H1 (cell line): ENCODE results near the gene PTPA. TPM values are rescaled to one million over a fixed set of nuclear protein-coding genes. Genes with fewer than 3 reads are reported as not detected.

ENCODE experiments used
- CTCF ChIA-PET: fragments of 300-600 bp; sonication (Branson Sonifier 250); formaldehyde crosslinking; loops from one replicate; lab custom pipeline; 2021; ENCODE audit not compliant: partially characterized antibody; lab: Charles Lee
- POLR2A ChIA-PET: fragments of 300-600 bp; sonication (Branson Sonifier 250); formaldehyde crosslinking; loops from one replicate; lab custom pipeline; 2021; ENCODE audit warnings: inconsistent platforms; ENCODE audit not compliant: partially characterized antibody; lab: Charles Lee
- DNase-seq, 2 experiments: peaks; one replicate each; pipeline versions ENCODE4 v3.0.0 to v3.0.0-alpha.2; 2010 to 2022; ENCODE audit warnings: low spot score in 2 of 2, low read depth in 1 of 2, mixed read lengths in 1 of 2
- FAIRE-seq: peaks from 2 replicates; lab custom pipeline; 2011; peaks lifted over from hg19 to GRCh38; lab: Jason Lieb, UNC
- H2AFZ ChIP-seq: 2 replicates; pipeline ENCODE4 v1.8.1; 2012; ENCODE audit warnings: low read length, inconsistent platforms
- H2AK5ac ChIP-seq: 2 replicates; pipeline ENCODE4 v1.6.1; 2013; ENCODE audit warnings: low read depth, low read length
- H2BK120ac ChIP-seq: replicated peaks from 2 replicates; pipeline ENCODE3; 2013; ENCODE audit warnings: low read depth, low read length, inconsistent platforms
- H2BK12ac ChIP-seq: 2 replicates; pipeline ENCODE4 v1.6.1; 2013; ENCODE audit warnings: low read depth, low read length
- H2BK15ac ChIP-seq: 2 replicates; pipeline ENCODE4 v1.6.1; 2013; ENCODE audit warnings: low read length
- H2BK20ac ChIP-seq: 2 replicates; pipeline ENCODE4 v1.6.1; 2013; ENCODE audit warnings: low read length
- H2BK5ac ChIP-seq: 2 replicates; pipeline ENCODE4 v1.6.1; 2013; ENCODE audit warnings: low read depth, low read length
- H3K14ac ChIP-seq: 2 replicates; pipeline ENCODE4 v1.6.1; 2013; ENCODE audit warnings: inconsistent platforms; ENCODE audit not compliant: insufficient read length
- H3K18ac ChIP-seq: 2 replicates; pipeline ENCODE4 v1.6.1; 2013; ENCODE audit warnings: low read length; ENCODE audit errors: extremely low read depth
- H3K23ac ChIP-seq: 2 replicates; pipeline ENCODE4 v1.6.1; 2013; ENCODE audit warnings: inconsistent platforms; ENCODE audit not compliant: insufficient read length
- H3K23me2 ChIP-seq: 2 replicates; pipeline ENCODE4 v1.6.1; 2013; ENCODE audit warnings: low read depth, low read length
- H3K27ac ChIP-seq: 2 replicates; pipeline ENCODE4 v1.6.1; 2011; ENCODE audit warnings: low read depth, low read length, inconsistent platforms
- H3K27me3 ChIP-seq, 4 experiments: replicated peaks in 1 of 4; 1 replicate in 1 of 4; 2 replicates in 3 of 4; pipeline versions ENCODE4 v1.6.1 to v1.8.1; 2011 to 2013; ENCODE audit warnings: low read length in 3 of 4, mild to moderate bottlenecking in 3 of 4, inconsistent platforms in 2 of 4, mixed read lengths in 2 of 4, moderate library complexity in 1 of 4; ENCODE audit not compliant: control insufficient read depth in 3 of 4, insufficient read depth in 3 of 4; ENCODE audit errors: extremely low read depth in 1 of 4
- H3K36me3 ChIP-seq, 4 experiments: 2 replicates each; pipeline versions ENCODE4 v1.6.1 to v1.8.1; 2011 to 2013; ENCODE audit warnings: mild to moderate bottlenecking in 4 of 4, low read length in 3 of 4, moderate library complexity in 2 of 4, control low read depth in 1 of 4, inconsistent platforms in 1 of 4; ENCODE audit not compliant: insufficient read depth in 4 of 4, control insufficient read depth in 2 of 4
- H3K4ac ChIP-seq: replicated peaks from 2 replicates; pipeline ENCODE3; 2013; ENCODE audit warnings: low read length, low read depth, mixed read lengths, inconsistent platforms; ENCODE audit not compliant: insufficient read length
- H3K4me1 ChIP-seq, 4 experiments: replicated peaks in 1 of 4; 1 replicate in 1 of 4; 2 replicates in 3 of 4; pipeline versions ENCODE4 v1.6.1 to v1.8.1; 2011 to 2013; ENCODE audit warnings: low read length in 3 of 4, inconsistent platforms in 2 of 4, mixed read lengths in 1 of 4; ENCODE audit not compliant: insufficient read depth in 4 of 4, control insufficient read depth in 3 of 4
- H3K4me2 ChIP-seq, 2 experiments: 2 replicates each; pipeline versions ENCODE4 v1.6.1 to v1.8.1; 2011 to 2013; ENCODE audit warnings: low read depth in 2 of 2, low read length in 2 of 2, control low read depth in 1 of 2, inconsistent platforms in 1 of 2, mild to moderate bottlenecking in 1 of 2; ENCODE audit not compliant: insufficient read depth in 1 of 2
- H3K4me3 ChIP-seq, 4 experiments: fragments of 200-600, 300-600 bp in 1 of 4; sonication (generic), shearing (Covaris generic), sonication (Bioruptor Twin) in 1 of 4; 2 replicates each; pipeline versions ENCODE4 v1.5.1 to v1.8.1; 2011 to 2016; ENCODE audit warnings: low read length in 4 of 4, low read depth in 3 of 4, control low read depth in 2 of 4, inconsistent platforms in 2 of 4, mild to moderate bottlenecking in 2 of 4, mixed read lengths in 1 of 4, moderate library complexity in 1 of 4; ENCODE audit not compliant: insufficient read depth in 2 of 4; ENCODE audit errors: extremely low read depth in 1 of 4
- H3K56ac ChIP-seq: replicated peaks from 2 replicates; pipeline ENCODE3; 2013; ENCODE audit warnings: low read depth, mild to moderate bottlenecking, mixed read lengths, low read length, inconsistent platforms; ENCODE audit not compliant: insufficient read length
- H3K79me1 ChIP-seq: 2 replicates; pipeline ENCODE4 v1.6.1; 2013; ENCODE audit warnings: low read depth, low read length, control low read depth
- H3K79me2 ChIP-seq, 2 experiments: 2 replicates each; pipeline versions ENCODE4 v1.6.1 to v1.8.1; 2012 to 2013; ENCODE audit warnings: low read length in 2 of 2, mild to moderate bottlenecking in 2 of 2, inconsistent platforms in 1 of 2; ENCODE audit not compliant: insufficient read depth in 2 of 2, control insufficient read depth in 1 of 2
- H3K9ac ChIP-seq, 4 experiments: replicated peaks in 1 of 4; 1 replicate in 1 of 4; 2 replicates in 3 of 4; pipeline versions ENCODE4 v1.6.1 to v1.8.1; 2011 to 2013; ENCODE audit warnings: low read depth in 3 of 4, low read length in 3 of 4, control low read depth in 2 of 4, mild to moderate bottlenecking in 2 of 4, moderate library complexity in 2 of 4, inconsistent platforms in 1 of 4; ENCODE audit errors: extremely low read depth in 1 of 4
- H3K9me3 ChIP-seq, 2 experiments: 2 replicates each; pipeline versions ENCODE4 v1.6.1 to v1.8.1; 2012 to 2013; ENCODE audit warnings: mild to moderate bottlenecking in 2 of 2, moderate library complexity in 2 of 2, control low read depth in 1 of 2, inconsistent platforms in 1 of 2, low read depth in 1 of 2, low read length in 1 of 2, mixed read lengths in 1 of 2; ENCODE audit not compliant: insufficient read depth in 2 of 2
- H4K20me1 ChIP-seq, 2 experiments: replicated peaks in 1 of 2; 2 replicates each; pipeline versions ENCODE3 to v1.8.1; 2011 to 2013; ENCODE audit warnings: inconsistent platforms in 2 of 2, low read length in 2 of 2, mild to moderate bottlenecking in 1 of 2; ENCODE audit not compliant: insufficient read depth in 2 of 2, control insufficient read depth in 1 of 2
- H4K5ac ChIP-seq: 2 replicates; pipeline ENCODE4 v1.6.1; 2013; ENCODE audit warnings: low read length, low read depth, mixed read lengths, inconsistent platforms; ENCODE audit not compliant: insufficient read length
- H4K8ac ChIP-seq: 2 replicates; pipeline ENCODE4 v1.8.0; 2013; ENCODE audit warnings: mild to moderate bottlenecking, moderate library complexity, low read length, inconsistent platforms; ENCODE audit not compliant: insufficient read depth; ENCODE audit errors: extremely low read depth
- H4K91ac ChIP-seq: replicated peaks from 2 replicates; pipeline ENCODE3; 2013; ENCODE audit warnings: low read length, mixed read lengths, inconsistent platforms; ENCODE audit not compliant: insufficient read length
- BRCA1 ChIP-seq: IDR thresholded peaks from 2 replicates; pipeline ENCODE4 v1.6.1; 2012; ENCODE audit warnings: low read depth, low read length, improper control_type of control experiment
- EGR1 ChIP-seq: IDR thresholded peaks from 2 replicates; pipeline ENCODE4 v1.6.1; 2011; ENCODE audit warnings: low read depth, low read length, borderline replicate concordance
- SP1 ChIP-seq: IDR thresholded peaks from 2 replicates; pipeline ENCODE4 v1.6.1; 2011; ENCODE audit warnings: low read depth, low read length
- WGBS, 2 experiments: shearing (Covaris generic) in 1 of 2; methylation state at CpG; one replicate each; pipeline versions ENCODE4 v1.1.6 to v1.1.7; 2013 to 2015; ENCODE audit warnings: low lambda C conversion rate in 2 of 2, mixed read lengths in 2 of 2, inconsistent platforms in 1 of 2, low coverage in 1 of 2, missing lambda C conversion rate in 1 of 2; ENCODE audit not compliant: insufficient replicate concordance in 2 of 2, insufficient coverage in 1 of 2, insufficient read length in 1 of 2; ENCODE audit errors: extremely low coverage in 1 of 2, missing lambda C conversion rate in 1 of 2; 5-methylcytosine and 5-hydroxymethylcytosine counted together
- polyA plus RNA-seq, 7 experiments: library from polyadenylated mRNA; depleted of rRNA in 3 of 7; stranded (reverse) in 5 of 7; unstranded in 2 of 7; fragments of >200 nt in 5 of 7; fragments of 200-250 nt in 2 of 7; gene quantifications; 1 replicate in 5 of 7; 2 replicates in 1 of 7; 4 replicates in 1 of 7; pipeline versions ENCODE4 v1.2.1 to v1.2.3, GENCODE V29; 2011 to 2013; ENCODE audit warnings: missing spikeins in 2 of 7, mixed read lengths in 2 of 7
- total RNA-seq: library from RNA; stranded (reverse); fragmentation: NEBNext Ultra II Directional; extraction: Animal tissue kit (Norgen Biotek cat#: 25700); gene quantifications from 2 replicates; pipeline ENCODE4 v1.2.1, GENCODE V29; 2021

PTPA gene
- total and polyA plus RNA-seq, 2 of the 8 experiments (the other 6 are each of a cell fraction or from before 2014, with no cell fraction given), result 114 to 145 TPM

GRCh38 chr9:129154866-129155477, 43.8 kb downstream of the PTPA start:
- POLR2A ChIA-PET, result interaction anchor here (0.8 to 6.6 kb wide), 2 partner anchors 9 to 13 kb away, joined by 4 to 37 read pairs; no protein-coding TSS in a partner anchor
- Histone ChIP-seq H3K4ac (no peak overlapping the region), H2BK15ac (no peak overlapping the region), H3K79me1 (peaks cover 2% of the 10 kb centered on the region; the same call in 1 of the 2 replicates), H3K4me2 (no peak overlapping the region), H3K36me3 (peaks cover 0 to 9% (median 3%) of the 10 kb centered on the region in 4 experiments; a peak in 4 of 8 replicates), H3K4me3 (no peak overlapping the region), H4K5ac (no peak overlapping the region), H2AK5ac (no peak overlapping the region), H3K23ac (no peak overlapping the region), H2BK12ac (no peak overlapping the region), H2BK120ac (no peak overlapping the region), H2BK5ac (no peak overlapping the region), H3K4me1 (no peaks in the 10 kb centered on the region), H2AFZ (no peak overlapping the region), H3K9me3 (no peaks in the 10 kb centered on the region), H3K56ac (no peak overlapping the region), H3K14ac (no peak overlapping the region), H4K20me1 (peaks cover 0 to 8% of the 10 kb centered on the region in 2 experiments), H3K27me3 (no peaks in the 10 kb centered on the region; a peak in 1 of 7 replicates), H3K79me2 (no peaks in the 10 kb centered on the region), H4K91ac (no peak overlapping the region), H4K8ac (no peak overlapping the region; the same call in none of the 2 replicates), H3K23me2 (no peaks in the 10 kb centered on the region), H3K18ac (no peak overlapping the region), H3K27ac (no peak overlapping the region), H2BK20ac (no peak overlapping the region), H3K9ac (no peak overlapping the region)
- no peak for FAIRE-seq
- WGBS, 2 experiments, result 96% methylated on average over 16 of the region's 16 CpGs; no CpG with 5 or more reads in 1 of the 2 experiments
- DNase-seq, result no peak
- CTCF ChIA-PET, result interaction anchor here (1.1 to 36.8 kb wide), 4 partner anchors 8 to 20 kb away, joined by 3 to 831 read pairs (median 38); partner anchors contain the start of gene IER5L
- TF ChIP-seq SP1 (no peak), BRCA1 (no peak), EGR1 (no peak)
